HG02642 (cell line): ENCODE data around the gene GRAMD1B.

Experiments used
- ATAC-seq: cut with Tn5 transposase; IDR thresholded peaks from one replicate; pipeline ENCODE4 v1.9.1; 2021; ENCODE audit warnings: mild to moderate bottlenecking; ENCODE audit not compliant: unreplicated experiment, poor library complexity

The GRAMD1B gene

GRCh38 chr11:123472236-123472935 is 42.3 kb downstream of the GRAMD1B start:
- no peak for ATAC-seq

DNA sequence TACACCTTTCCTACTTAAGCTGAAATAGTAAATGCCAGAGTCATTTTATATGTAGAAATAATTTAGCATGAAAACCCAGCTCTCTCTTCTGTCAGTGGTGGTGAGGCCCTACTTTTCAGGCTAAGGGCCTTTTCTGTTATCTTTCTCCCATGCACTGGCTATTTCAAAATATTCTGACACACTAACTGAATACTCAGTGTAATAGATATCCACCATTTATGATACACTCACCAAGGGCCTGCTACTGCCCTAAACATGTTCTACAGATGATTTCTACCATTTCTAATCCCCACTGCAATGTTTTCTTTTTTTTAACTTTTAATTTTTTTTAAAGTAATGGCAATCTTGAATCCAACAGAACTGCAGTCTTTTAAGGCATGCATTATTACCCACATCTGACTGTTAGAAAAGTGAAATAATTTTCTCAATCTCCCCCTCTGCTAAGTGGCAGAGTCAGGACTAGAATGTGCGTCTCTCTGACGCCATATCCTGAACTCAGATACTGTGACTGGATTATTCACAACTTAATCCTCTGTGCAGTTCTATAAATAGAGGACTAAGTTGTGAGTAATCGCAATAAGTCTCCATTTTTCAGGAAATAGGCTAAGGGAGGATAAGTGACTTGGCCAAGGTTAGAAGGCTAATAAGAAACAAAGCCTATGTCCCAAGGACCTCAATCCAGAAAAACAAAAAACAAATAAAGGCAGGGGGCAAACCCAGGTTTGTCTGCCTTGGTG is 44.0 kb downstream of the GRAMD1B start:
- no peak for ATAC-seq

GRCh38 chr11:123474994-123475393 is 44.9 kb downstream of the GRAMD1B start:
- ATAC-seq: no peak

GRCh38 chr11:123475469-123475868 is 45.4 kb downstream of the GRAMD1B start:
- ATAC-seq: no peak

- ATAC-seq: no peak
These were observed 47.3 kb downstream of the GRAMD1B start for GRCh38 chr11:123477205-123477907.

- peak; percentile 2 for ATAC-seq
These were observed 48.4 kb downstream of the GRAMD1B start for GRCh38 chr11:123478352-123478987.

DNA sequence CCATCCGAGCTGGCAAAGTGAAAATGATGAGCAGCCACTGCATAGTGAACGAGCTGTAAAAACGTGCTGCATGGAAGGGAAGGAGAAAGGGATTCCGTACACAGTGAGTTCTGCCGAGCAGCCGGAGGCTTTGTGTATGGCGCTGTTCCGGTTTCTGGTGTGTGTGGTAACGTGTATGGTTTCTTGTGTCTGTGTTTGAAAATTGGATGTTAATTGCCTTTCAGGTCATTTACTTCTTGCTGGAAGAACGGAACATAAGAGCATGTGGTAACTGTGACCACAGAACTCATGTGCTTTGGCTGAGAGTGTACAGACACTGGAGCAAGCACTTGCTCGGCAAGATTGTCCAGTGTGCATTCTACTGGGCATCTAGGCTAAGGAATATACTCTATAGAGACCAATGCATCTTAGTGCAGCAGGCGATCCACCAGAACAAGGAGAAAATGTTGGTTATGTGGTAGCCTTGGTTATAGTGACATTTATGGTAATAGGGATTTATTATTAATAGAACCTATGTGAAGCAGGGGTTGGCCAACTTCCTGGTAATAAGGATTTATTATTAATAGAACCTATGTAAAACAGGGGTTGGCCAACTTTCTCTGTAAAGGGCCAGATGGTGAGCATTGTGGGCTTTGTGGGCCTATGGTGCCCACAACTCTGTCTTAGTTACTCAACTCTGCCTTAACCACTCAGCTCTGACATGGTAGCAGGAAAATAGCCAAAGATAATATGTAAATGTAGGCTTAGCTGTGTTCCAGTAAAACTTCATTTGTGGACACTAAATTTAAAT is 49.2 kb downstream of the GRAMD1B start:
- ATAC-seq: peak; percentile 73

GRCh38 chr11:123480290-123480815 is 50.3 kb downstream of the GRAMD1B start:
- ATAC-seq: peak; percentile 41

DNA sequence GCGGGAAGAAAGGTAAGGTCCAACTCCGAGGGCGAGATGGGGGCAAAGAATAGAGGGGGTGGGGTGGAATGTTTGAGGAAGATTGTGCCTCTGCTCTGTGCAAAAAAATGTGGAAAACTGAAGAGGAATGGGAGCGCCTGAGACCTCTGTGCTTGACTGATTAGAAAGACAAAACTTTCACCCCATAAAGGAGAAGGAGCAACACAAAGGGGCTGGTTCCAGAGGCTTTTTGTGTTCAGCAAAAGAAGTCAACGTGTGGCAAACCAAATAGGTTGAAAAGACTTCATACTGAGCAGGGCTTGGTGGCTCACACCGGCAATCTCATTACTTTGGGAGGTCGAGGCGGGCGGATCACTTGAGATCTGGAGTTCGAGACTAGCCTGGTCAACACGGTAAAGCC is 50.8 kb downstream of the GRAMD1B start:
- no peak for ATAC-seq

GRCh38 chr11:123481640-123482039 is 51.6 kb downstream of the GRAMD1B start:
- no peak for ATAC-seq

DNA sequence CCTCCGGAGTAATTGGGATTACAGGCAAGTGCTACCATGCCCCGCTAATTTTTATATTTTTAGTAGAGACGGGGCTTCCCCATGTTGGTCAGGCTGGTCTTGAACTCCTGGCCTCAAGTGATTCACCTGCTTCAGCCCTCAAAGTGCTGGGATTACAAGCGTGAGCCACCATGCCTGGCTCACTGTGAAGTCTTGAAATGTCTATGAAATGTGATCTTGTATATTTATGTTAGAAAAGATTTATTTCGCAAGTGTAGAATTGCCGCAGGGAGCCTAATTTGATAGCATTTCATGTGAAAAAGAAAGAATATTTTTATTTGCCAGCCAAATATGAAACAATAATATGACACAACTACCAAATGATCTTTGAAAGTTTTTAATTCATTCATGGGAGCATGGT is 52.1 kb downstream of the GRAMD1B start:
- ATAC-seq: no peak

- ATAC-seq: no peak
These were observed 53.0 kb downstream of the GRAMD1B start for GRCh38 chr11:123483058-123483457.

- ATAC-seq: no peak
These were observed 53.4 kb downstream of the GRAMD1B start for GRCh38 chr11:123483466-123483865.

DNA sequence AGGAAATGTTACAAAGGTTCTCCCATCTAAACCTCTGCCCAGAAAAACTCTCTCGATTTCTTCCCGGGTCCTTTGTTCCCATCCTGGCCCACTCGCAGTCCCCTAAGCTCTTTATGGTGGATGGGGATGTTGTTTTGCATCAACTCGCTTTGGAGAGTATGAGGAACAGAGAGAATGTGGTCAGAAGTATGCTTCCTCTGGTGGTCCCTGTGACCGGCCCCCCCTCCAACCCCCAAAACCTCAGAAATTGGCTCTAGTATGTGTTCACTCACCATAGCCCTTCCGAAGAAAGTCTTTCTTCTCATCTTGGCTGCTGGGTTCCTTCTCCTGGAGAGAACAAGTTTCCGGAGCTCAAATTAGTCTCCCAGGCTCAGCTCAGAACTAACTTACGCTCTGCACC is 54.4 kb downstream of the GRAMD1B start:
- ATAC-seq: no peak

DNA sequence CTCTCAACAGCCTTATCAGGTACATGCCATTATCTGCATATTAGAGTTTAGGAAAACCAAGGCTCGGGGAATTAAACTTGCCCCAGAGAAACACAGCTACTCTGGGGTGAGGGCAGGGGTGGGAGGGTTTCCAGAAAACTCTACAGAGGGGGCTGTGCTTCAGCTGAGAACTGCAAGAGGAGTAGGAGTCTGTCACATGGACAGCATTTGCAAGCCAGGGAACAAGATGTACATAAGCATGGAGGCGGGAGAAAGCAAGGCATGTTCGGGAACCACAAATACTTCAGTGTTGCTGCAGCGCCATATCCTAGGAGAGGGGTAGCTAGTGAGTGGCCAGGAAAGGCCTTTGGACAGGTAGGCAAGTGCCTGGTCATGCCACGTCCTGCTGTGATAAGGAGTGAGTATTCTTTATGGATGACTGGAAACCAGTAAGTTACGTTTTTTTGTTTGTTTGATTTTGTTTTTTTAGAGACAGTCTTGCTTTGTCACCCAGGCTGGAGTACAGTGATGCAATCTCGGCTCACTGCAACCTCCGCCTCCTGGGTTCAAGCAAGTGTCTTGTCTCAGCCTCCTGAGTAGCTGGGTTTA is 57.2 kb downstream of the GRAMD1B start:
- no peak for ATAC-seq

DNA sequence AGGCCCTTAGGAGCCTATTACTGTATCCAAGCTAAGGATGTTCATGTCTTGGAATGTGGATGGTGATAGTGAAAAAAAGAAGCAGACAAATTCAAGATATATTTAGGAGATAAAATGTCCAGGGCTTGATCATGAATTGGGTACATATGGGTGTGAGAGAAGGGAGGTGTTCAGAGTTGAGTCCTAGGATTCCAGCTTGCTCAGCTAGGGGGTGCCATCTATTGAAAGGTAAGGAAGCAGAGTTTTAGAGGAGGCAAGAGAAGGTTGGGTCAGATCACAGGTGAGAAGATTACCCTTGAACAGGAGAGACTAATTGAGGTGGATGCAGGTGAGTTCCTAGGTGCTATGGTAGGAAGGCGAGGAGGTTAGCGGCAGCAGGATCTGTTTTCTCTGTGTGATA is 60.5 kb downstream of the GRAMD1B start:
- ATAC-seq: no peak

DNA sequence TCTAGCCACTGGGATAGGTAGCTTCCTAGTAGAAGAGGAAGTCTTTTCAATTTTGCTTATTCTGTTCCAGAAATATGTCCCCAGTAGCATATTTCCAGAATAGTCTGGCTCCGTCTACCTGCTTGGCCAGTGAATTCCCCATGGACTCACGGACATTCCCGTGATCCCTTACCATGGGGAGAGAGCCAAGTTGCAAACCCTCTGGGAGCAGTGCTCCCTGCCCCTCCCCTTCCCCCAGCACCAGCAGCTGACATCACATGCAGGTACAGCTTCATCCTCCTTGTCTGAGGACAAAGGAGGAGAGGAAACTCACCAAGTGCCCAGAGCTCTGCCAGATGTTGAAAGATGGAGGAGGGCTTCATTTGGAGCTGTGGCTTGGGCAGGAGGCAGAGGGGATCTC is 61.2 kb downstream of the GRAMD1B start:
- no peak for ATAC-seq

DNA sequence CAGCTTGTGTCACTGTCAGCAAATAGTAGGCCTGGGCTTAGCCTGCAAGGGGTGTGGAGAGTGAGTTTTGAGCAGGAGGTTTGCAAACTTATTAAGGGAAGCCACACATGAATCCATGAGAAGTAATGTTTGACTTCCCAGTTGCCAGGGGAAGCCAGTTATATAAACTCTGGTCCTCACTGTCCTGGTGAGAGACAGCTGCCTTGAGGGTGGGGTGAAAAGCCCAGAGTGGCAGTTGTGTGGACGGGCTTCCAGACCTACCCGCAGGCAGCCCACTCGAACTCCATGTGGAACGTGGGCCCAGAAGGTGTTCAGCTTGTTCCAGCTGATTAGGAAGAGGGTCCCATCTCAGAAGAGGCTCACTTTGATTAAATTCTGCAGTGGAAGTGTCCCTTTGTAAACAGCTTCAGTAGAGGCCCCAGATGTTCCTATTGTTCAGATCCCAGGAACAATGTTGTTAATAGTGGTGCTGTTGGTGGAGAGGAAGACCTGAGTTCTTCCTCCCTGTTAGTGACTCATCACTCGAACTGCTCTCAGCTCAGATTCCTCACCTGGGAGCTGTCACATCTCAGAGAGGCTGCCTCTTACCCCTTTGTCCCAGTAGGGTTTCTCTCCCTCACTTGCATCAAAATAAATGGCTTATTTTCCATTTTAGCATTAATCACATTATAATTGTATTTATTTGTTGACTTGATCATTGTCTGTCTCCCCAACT is 63.4 kb downstream of the GRAMD1B start:
- no peak for ATAC-seq
